ENCODE results near the gene ISX. TPM values are rescaled to one million over a fixed set of nuclear protein-coding genes. Genes with fewer than 3 reads are reported as not detected.

The ISX gene
- total RNA-seq, 1 donor from 2014 or later: not detected

- intact Hi-C loops (cut with micrococcal nuclease): no loop called here
- no peak for ATAC-seq
These were observed 33.9 kb downstream of the ISX start for GRCh38 chr22:35099883-35100282.

GRCh38 chr22:35102663-35103062, 36.7 kb downstream of the ISX start:
- ATAC-seq (peak; percentile 62), DNase-seq (no peak)
- intact Hi-C loops (cut with micrococcal nuclease): no loop called here

More at GRCh38 chr22:35099883-35100282, 33.9 kb downstream of the ISX start:
- DNase-seq: no peak

- DNase-seq (no peak), ATAC-seq (no peak)
- intact Hi-C loops (cut with micrococcal nuclease): no loop called here
These were observed 37.8 kb downstream of the ISX start for GRCh38 chr22:35103761-35104160.

- intact Hi-C loops (cut with micrococcal nuclease): no loop called here
- DNase-seq (no peak), ATAC-seq (no peak)
These were observed 38.5 kb downstream of the ISX start for GRCh38 chr22:35104491-35104890.

- no peak for ATAC-seq
- intact Hi-C loops (cut with micrococcal nuclease): no loop called here
- DNase-seq: no peak
These were observed 43.7 kb downstream of the ISX start for GRCh38 chr22:35109616-35110015.

- DNase-seq (no peak), ATAC-seq (no peak)
- intact Hi-C loops (cut with micrococcal nuclease): no loop called here
These were observed 45.3 kb downstream of the ISX start for GRCh38 chr22:35111244-35111643.

- DNase-seq (no peak), ATAC-seq (no peak)
- intact Hi-C loops (cut with micrococcal nuclease): no loop called here
These were observed 47.4 kb downstream of the ISX start for GRCh38 chr22:35113341-35113740.

GRCh38 chr22:35114131-35114980, 48.4 kb downstream of the ISX start:
- ATAC-seq: no peak
- intact Hi-C loops (cut with micrococcal nuclease): no loop called here
- DNase-seq: no peak

- intact Hi-C loops (cut with micrococcal nuclease): no loop called here
- no peak for ATAC-seq
- no peak for DNase-seq
These were observed 49.6 kb downstream of the ISX start for GRCh38 chr22:35115515-35115914.

GRCh38 chr22:35116269-35116668, 50.3 kb downstream of the ISX start:
- DNase-seq (no peak), ATAC-seq (no peak)
- intact Hi-C loops (cut with micrococcal nuclease): no loop called here

- intact Hi-C loops (cut with micrococcal nuclease): no loop called here
- ATAC-seq: no peak
These were observed 50.9 kb downstream of the ISX start for GRCh38 chr22:35116817-35117216.

GRCh38 chr22:35119494-35119893, 53.5 kb downstream of the ISX start:
- no peak for ATAC-seq
- no peak for DNase-seq
- intact Hi-C loops (cut with micrococcal nuclease): no loop called here

More at GRCh38 chr22:35116817-35117216, 50.9 kb downstream of the ISX start:
- no peak for DNase-seq

GRCh38 chr22:35124691-35125219, 58.8 kb downstream of the ISX start:
- DNase-seq: no peak
- intact Hi-C loops (cut with micrococcal nuclease): no loop called here
- ATAC-seq: no peak

GRCh38 chr22:35126993-35127392, 61.0 kb downstream of the ISX start:
- DNase-seq: no peak
- intact Hi-C loops (cut with micrococcal nuclease): no loop called here
- ATAC-seq: no peak

- DNase-seq: no peak
- intact Hi-C loops (cut with micrococcal nuclease): no loop called here
- ATAC-seq: no peak
These were observed 62.7 kb downstream of the ISX start for GRCh38 chr22:35128637-35129036.

- ATAC-seq (no peak), DNase-seq (no peak)
- intact Hi-C loops (cut with micrococcal nuclease): no loop called here
These were observed 65.6 kb downstream of the ISX start for GRCh38 chr22:35131525-35132000.

GRCh38 chr22:35132568-35132967, 66.6 kb downstream of the ISX start:
- no peak for DNase-seq
- intact Hi-C loops (cut with micrococcal nuclease): no loop called here
- ATAC-seq: no peak

GRCh38 chr22:35133702-35134380, 67.9 kb downstream of the ISX start:
- no peak for ATAC-seq
- intact Hi-C loops (cut with micrococcal nuclease): no loop called here

GRCh38 chr22:35134637-35135036, 68.7 kb downstream of the ISX start:
- intact Hi-C loops (cut with micrococcal nuclease): no loop called here
- peak; percentile 36 for ATAC-seq

More at GRCh38 chr22:35133702-35134380, 67.9 kb downstream of the ISX start:
- DNase-seq: no peak

GRCh38 chr22:35135165-35135564, 69.2 kb downstream of the ISX start:
- intact Hi-C loops (cut with micrococcal nuclease): no loop called here
- ATAC-seq: no peak
- DNase-seq: no peak

More at GRCh38 chr22:35134637-35135036, 68.7 kb downstream of the ISX start:
- no peak for DNase-seq
